ENCODE measurements around the gene THSD4.

GRCh38 chr15:71658036-71658435, 542.8 kb downstream of the THSD4 start:
- TF ChIP-seq CTCF (IDR thresholded peaks at IDR 0.05) (no peak), POLR2AphosphoS5 (IDR thresholded peaks at IDR 0.05; ENCODE audit: insufficient read depth in 1 of 2, low read depth in 1 of 2) (no peak)
